H9 (cell line): ENCODE measurements around the gene SAV1. TPM values are rescaled to one million over a fixed set of nuclear protein-coding genes. Genes with fewer than 3 reads are reported as not detected.

Experiments
- DNase-seq: peaks from one replicate; pipeline ENCODE4 v3.0.0-alpha.2; 2017
- H2AFZ ChIP-seq: one replicate; pipeline ENCODE4 v1.6.1; 2013; ENCODE audit warnings: mild to moderate bottlenecking, low read length, control low read depth, moderate library complexity
- H2AK5ac ChIP-seq: 2 replicates; pipeline ENCODE4 v1.6.1; 2013; ENCODE audit warnings: low read length, control low read depth, mixed read lengths; ENCODE audit not compliant: insufficient read length
- H2BK120ac ChIP-seq: one replicate; pipeline ENCODE4 v1.6.1; 2013; ENCODE audit warnings: low read depth, mild to moderate bottlenecking, low read length, control low read depth, inconsistent platforms; ENCODE audit not compliant: poor library complexity, severe bottlenecking
- H2BK12ac ChIP-seq: 2 replicates; pipeline ENCODE4 v1.6.1; 2013; ENCODE audit warnings: low read length, control low read depth, mixed read lengths, low read depth; ENCODE audit not compliant: insufficient read length
- H2BK15ac ChIP-seq: 2 replicates; pipeline ENCODE4 v1.6.1; 2013; ENCODE audit warnings: low read depth, low read length, control low read depth
- H2BK20ac ChIP-seq: one replicate; pipeline ENCODE4 v1.6.1; 2013; ENCODE audit warnings: low read depth, mild to moderate bottlenecking, low read length, control low read depth, inconsistent platforms; ENCODE audit not compliant: poor library complexity, severe bottlenecking
- H2BK5ac ChIP-seq: 2 replicates; pipeline ENCODE4 v1.6.1; 2013; ENCODE audit warnings: low read length, control low read depth, mixed read lengths; ENCODE audit not compliant: insufficient read length
- H3K14ac ChIP-seq: 2 replicates; pipeline ENCODE4 v1.6.1; 2013; ENCODE audit warnings: low read length, control low read depth; ENCODE audit not compliant: insufficient read depth
- H3K18ac ChIP-seq: 2 replicates; pipeline ENCODE4 v1.6.1; 2013; ENCODE audit warnings: low read depth, mild to moderate bottlenecking, mixed read lengths, low read length, control low read depth; ENCODE audit not compliant: insufficient read length
- H3K23ac ChIP-seq: 2 replicates; pipeline ENCODE4 v1.6.1; 2013; ENCODE audit warnings: low read length, control low read depth, mixed read lengths, low read depth; ENCODE audit not compliant: insufficient read length
- H3K23me2 ChIP-seq: 2 replicates; pipeline ENCODE4 v1.6.1; 2013; ENCODE audit warnings: low read depth, mild to moderate bottlenecking, mixed read lengths, low read length, control low read depth; ENCODE audit not compliant: insufficient read length, poor library complexity, severe bottlenecking
- H3K27ac ChIP-seq: 2 replicates; pipeline ENCODE4 v1.5.1; 2013; ENCODE audit warnings: low read length, control low read depth, mixed read lengths, low read depth; ENCODE audit not compliant: insufficient read length
- H3K27me3 ChIP-seq: 2 replicates; pipeline ENCODE4 v1.6.1; 2013; ENCODE audit warnings: low read length, control low read depth, inconsistent platforms; ENCODE audit not compliant: insufficient read depth
- H3K4ac ChIP-seq: 2 replicates; pipeline ENCODE4 v1.6.1; 2013; ENCODE audit warnings: low read depth, mild to moderate bottlenecking, control low read depth, inconsistent platforms, low read length, moderate library complexity
- H3K4me1 ChIP-seq: 2 replicates; pipeline ENCODE4 v1.6.1; 2013; ENCODE audit warnings: low read length, control low read depth, inconsistent platforms; ENCODE audit not compliant: insufficient read depth
- H3K4me2 ChIP-seq: 2 replicates; pipeline ENCODE4 v1.6.1; 2013; ENCODE audit warnings: low read length, control low read depth, mixed read lengths; ENCODE audit not compliant: insufficient read length, insufficient read depth
- H3K56ac ChIP-seq: 2 replicates; pipeline ENCODE4 v1.6.1; 2013; ENCODE audit warnings: low read depth, mild to moderate bottlenecking, mixed read lengths, low read length, control low read depth; ENCODE audit not compliant: insufficient read length
- H3K79me1 ChIP-seq: 2 replicates; pipeline ENCODE4 v1.6.1; 2013; ENCODE audit warnings: low read depth, mild to moderate bottlenecking, moderate library complexity, low read length, control low read depth, inconsistent platforms; ENCODE audit not compliant: insufficient read depth, poor library complexity, severe bottlenecking
- H3K79me2 ChIP-seq: 2 replicates; pipeline ENCODE4 v1.6.1; 2013; ENCODE audit warnings: low read length, control low read depth, inconsistent platforms; ENCODE audit not compliant: insufficient read depth
- H3K9ac ChIP-seq: 2 replicates; pipeline ENCODE4 v1.6.1; 2013; ENCODE audit warnings: low read length, control low read depth, mixed read lengths; ENCODE audit not compliant: insufficient read length; ENCODE audit errors: extremely low read depth
- H3K9me3 ChIP-seq: one replicate; pipeline ENCODE4 v1.6.1; 2013; ENCODE audit warnings: low read depth, low read length, inconsistent platforms; ENCODE audit not compliant: control insufficient read depth
- H3T11ph ChIP-seq: one replicate; pipeline ENCODE4 v1.6.1; 2013; ENCODE audit warnings: mild to moderate bottlenecking, low read length, control low read depth, inconsistent platforms
- H4K20me1 ChIP-seq: one replicate; pipeline ENCODE4 v1.6.1; 2013; ENCODE audit not compliant: control insufficient read depth, insufficient read length, insufficient read depth
- H4K5ac ChIP-seq: 2 replicates; pipeline ENCODE4 v1.6.1; 2013; ENCODE audit warnings: low read depth, mild to moderate bottlenecking, mixed read lengths, low read length, control low read depth; ENCODE audit not compliant: insufficient read length
- H4K8ac ChIP-seq: replicated peaks from 2 replicates; pipeline ENCODE4 v1.6.1; 2013; ENCODE audit warnings: low read length, control low read depth, mixed read lengths, low read depth; ENCODE audit not compliant: insufficient read length
- H4K91ac ChIP-seq: 2 replicates; pipeline ENCODE4 v1.6.1; 2013; ENCODE audit warnings: low read depth, mild to moderate bottlenecking, moderate library complexity, mixed read lengths, low read length, control low read depth; ENCODE audit not compliant: insufficient read length
- H3K27ac Mint-ChIP-seq, 3 experiments: 2 replicates in 2 of 3; 3 replicates in 1 of 3; pipeline ENCODE4 v1.8.0; 2020 to 2021; ENCODE audit warnings: mixed read lengths in 3 of 3, mild to moderate bottlenecking in 1 of 3, moderate library complexity in 1 of 3
- H3K27me3 Mint-ChIP-seq: 2 replicates; pipeline ENCODE4 v1.8.0; 2021; ENCODE audit warnings: low read depth, mild to moderate bottlenecking, moderate library complexity, mixed read lengths
- H3K36me3 Mint-ChIP-seq, 3 experiments: 2 replicates in 2 of 3; 3 replicates in 1 of 3; pipeline ENCODE4 v1.8.0; 2020 to 2021; ENCODE audit warnings: low read depth in 3 of 3, mixed read lengths in 3 of 3; ENCODE audit not compliant: insufficient read depth in 1 of 3
- H3K4me1 Mint-ChIP-seq, 2 experiments: 2 replicates each; pipeline ENCODE4 v1.8.0; 2020; ENCODE audit warnings: mixed read lengths in 2 of 2
- H3K4me3 Mint-ChIP-seq, 2 experiments: 2 replicates in 1 of 2; 3 replicates in 1 of 2; pipeline ENCODE4 v1.8.0; 2020 to 2021; ENCODE audit warnings: mild to moderate bottlenecking in 2 of 2, mixed read lengths in 2 of 2, moderate library complexity in 1 of 2
- H3K9me3 Mint-ChIP-seq, 2 experiments: 2 replicates in 1 of 2; 3 replicates in 1 of 2; pipeline ENCODE4 v1.8.0; 2020; ENCODE audit warnings: mild to moderate bottlenecking in 2 of 2, mixed read lengths in 2 of 2, moderate library complexity in 1 of 2
- WGBS: extraction: QIAGEN DNeasy Blood & Tissue Kit; methylation state at CpG from one replicate; pipeline ENCODE4 v1.1.7; 2013; ENCODE audit warnings: missing lambda C conversion rate, low lambda C conversion rate, mixed read lengths; ENCODE audit not compliant: insufficient read length; ENCODE audit errors: extremely low coverage; 5-methylcytosine and 5-hydroxymethylcytosine counted together
- total RNA-seq: library from RNA; stranded (reverse); gene quantifications from 2 replicates; pipeline ENCODE4 v1.2.1, GENCODE V29; 2021
- TF ChIP-seq, protein P1 (sequence below): fragments of 200-600 bp; sonication (generic); conservative IDR thresholded peaks from 3 replicates; pipeline ENCODE4 v1.8.0; 2021; ENCODE audit warnings: antibody characterized with exemption, mild to moderate bottlenecking

SAV1 gene
- total RNA-seq, 1 experiment from 2014 or later = 57.3 TPM

GRCh38 chr14:50676814-50677516, 8.9 kb upstream of the SAV1 start:
- TF ChIP-seq, protein P1, sequence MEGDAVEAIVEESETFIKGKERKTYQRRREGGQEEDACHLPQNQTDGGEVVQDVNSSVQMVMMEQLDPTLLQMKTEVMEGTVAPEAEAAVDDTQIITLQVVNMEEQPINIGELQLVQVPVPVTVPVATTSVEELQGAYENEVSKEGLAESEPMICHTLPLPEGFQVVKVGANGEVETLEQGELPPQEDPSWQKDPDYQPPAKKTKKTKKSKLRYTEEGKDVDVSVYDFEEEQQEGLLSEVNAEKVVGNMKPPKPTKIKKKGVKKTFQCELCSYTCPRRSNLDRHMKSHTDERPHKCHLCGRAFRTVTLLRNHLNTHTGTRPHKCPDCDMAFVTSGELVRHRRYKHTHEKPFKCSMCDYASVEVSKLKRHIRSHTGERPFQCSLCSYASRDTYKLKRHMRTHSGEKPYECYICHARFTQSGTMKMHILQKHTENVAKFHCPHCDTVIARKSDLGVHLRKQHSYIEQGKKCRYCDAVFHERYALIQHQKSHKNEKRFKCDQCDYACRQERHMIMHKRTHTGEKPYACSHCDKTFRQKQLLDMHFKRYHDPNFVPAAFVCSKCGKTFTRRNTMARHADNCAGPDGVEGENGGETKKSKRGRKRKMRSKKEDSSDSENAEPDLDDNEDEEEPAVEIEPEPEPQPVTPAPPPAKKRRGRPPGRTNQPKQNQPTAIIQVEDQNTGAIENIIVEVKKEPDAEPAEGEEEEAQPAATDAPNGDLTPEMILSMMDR = no peak
- Histone ChIP-seq H3K9ac (no peak overlapping the region), H3K14ac (no peak overlapping the region), H2BK20ac (no peak overlapping the region), H2BK15ac (no peak overlapping the region), H2AFZ (peak overlapping the region; percentile 85), H2AK5ac (no peak overlapping the region), H3K4me2 (no peak overlapping the region), H3K18ac (no peak overlapping the region), H4K91ac (no peak overlapping the region), H2BK12ac (no peak overlapping the region), H4K8ac (no peak overlapping the region), H3T11ph (no peak overlapping the region), H4K5ac (no peak overlapping the region), H3K27ac (no peak overlapping the region), H4K20me1 (no peaks in the 10 kb centered on the region), H3K79me1 (no peaks in the 10 kb centered on the region), H3K4ac (no peak overlapping the region), H2BK5ac (no peak overlapping the region), H3K4me1 (no peaks in the 10 kb centered on the region), H3K9me3 (no peaks in the 10 kb centered on the region), H3K23ac (no peak overlapping the region), H3K23me2 (no peaks in the 10 kb centered on the region), H2BK120ac (no peak overlapping the region), H3K79me2 (no peaks in the 10 kb centered on the region), H3K27me3 (no peaks in the 10 kb centered on the region), H3K56ac (no peak overlapping the region)
- no peaks in the 10 kb centered on the region for H3K36me3 Mint-ChIP-seq
- H3K27me3 Mint-ChIP-seq = no peaks in the 10 kb centered on the region
- H3K4me1 Mint-ChIP-seq = peaks cover 8% of the 10 kb centered on the region in 2 experiments
- H3K9me3 Mint-ChIP-seq = no peaks in the 10 kb centered on the region
- no peak overlapping the region for H3K27ac Mint-ChIP-seq
- H3K4me3 Mint-ChIP-seq = no peak overlapping the region
- DNase-seq = no peak
- no CpG with 5 or more reads among the region's 7 CpGs for WGBS
